Measurements from ENCODE around the gene TPP2.

Gene TPP2

GRCh38 chr13:102628559-102628958 is 31.8 kb downstream of the TPP2 start:
- Histone ChIP-seq H3K36me3 (ENCODE audit: control insufficient read depth, insufficient read depth, low read length) (peaks cover 93% of the 10 kb centered on the region), H3K4me3 (ENCODE audit: low read depth, low read length) (no peak overlapping the region), H3K9me3 (ENCODE audit: control insufficient read depth, insufficient read depth, low read length) (no peaks in the 10 kb centered on the region), H3K9ac (ENCODE audit: low read depth, low read length) (no peak overlapping the region), H3K27ac (ENCODE audit: low read depth, low read length) (no peak overlapping the region), H3K4me1 (ENCODE audit: control insufficient read depth, insufficient read depth, low read length) (no peaks in the 10 kb centered on the region), H3K27me3 (ENCODE audit: control insufficient read depth, insufficient read depth, low read length) (no peaks in the 10 kb centered on the region)

- Histone ChIP-seq H3K9ac (ENCODE audit: low read depth, low read length) (no peak overlapping the region), H3K9me3 (ENCODE audit: control insufficient read depth, insufficient read depth, low read length) (no peaks in the 10 kb centered on the region), H3K27me3 (ENCODE audit: control insufficient read depth, insufficient read depth, low read length) (no peaks in the 10 kb centered on the region), H3K27ac (ENCODE audit: low read depth, low read length) (no peak overlapping the region), H3K4me3 (ENCODE audit: low read depth, low read length) (no peak overlapping the region), H3K4me1 (ENCODE audit: control insufficient read depth, insufficient read depth, low read length) (no peaks in the 10 kb centered on the region), H3K36me3 (ENCODE audit: control insufficient read depth, insufficient read depth, low read length) (peaks cover 99% of the 10 kb centered on the region)
Observed at GRCh38 chr13:102631198-102631597, 34.4 kb downstream of the TPP2 start.

GRCh38 chr13:102638741-102639140 is 42.0 kb downstream of the TPP2 start:
- Histone ChIP-seq H3K4me3 (ENCODE audit: low read depth, low read length) (no peak overlapping the region), H3K36me3 (ENCODE audit: control insufficient read depth, insufficient read depth, low read length) (peaks cover 100% of the 10 kb centered on the region), H3K27me3 (ENCODE audit: control insufficient read depth, insufficient read depth, low read length) (no peaks in the 10 kb centered on the region), H3K9me3 (ENCODE audit: control insufficient read depth, insufficient read depth, low read length) (no peaks in the 10 kb centered on the region), H3K9ac (ENCODE audit: low read depth, low read length) (no peak overlapping the region), H3K27ac (ENCODE audit: low read depth, low read length) (no peak overlapping the region), H3K4me1 (ENCODE audit: control insufficient read depth, insufficient read depth, low read length) (no peaks in the 10 kb centered on the region)

- Histone ChIP-seq H3K9me3 (ENCODE audit: control insufficient read depth, insufficient read depth, low read length) (no peaks in the 10 kb centered on the region), H3K27me3 (ENCODE audit: control insufficient read depth, insufficient read depth, low read length) (no peaks in the 10 kb centered on the region), H3K36me3 (ENCODE audit: control insufficient read depth, insufficient read depth, low read length) (peaks cover 100% of the 10 kb centered on the region), H3K9ac (ENCODE audit: low read depth, low read length) (no peak overlapping the region), H3K27ac (ENCODE audit: low read depth, low read length) (no peak overlapping the region), H3K4me3 (ENCODE audit: low read depth, low read length) (no peak overlapping the region), H3K4me1 (ENCODE audit: control insufficient read depth, insufficient read depth, low read length) (no peaks in the 10 kb centered on the region)
Observed at GRCh38 chr13:102642029-102642428, 45.2 kb downstream of the TPP2 start.

- Histone ChIP-seq H3K9me3 (ENCODE audit: control insufficient read depth, insufficient read depth, low read length) (no peaks in the 10 kb centered on the region), H3K27me3 (ENCODE audit: control insufficient read depth, insufficient read depth, low read length) (no peaks in the 10 kb centered on the region), H3K36me3 (ENCODE audit: control insufficient read depth, insufficient read depth, low read length) (peaks cover 100% of the 10 kb centered on the region), H3K4me1 (ENCODE audit: control insufficient read depth, insufficient read depth, low read length) (no peaks in the 10 kb centered on the region), H3K9ac (ENCODE audit: low read depth, low read length) (no peak overlapping the region), H3K4me3 (ENCODE audit: low read depth, low read length) (no peak overlapping the region), H3K27ac (ENCODE audit: low read depth, low read length) (no peak overlapping the region)
Observed at GRCh38 chr13:102642475-102642874, 45.7 kb downstream of the TPP2 start.

GRCh38 chr13:102643656-102644055 is 46.9 kb downstream of the TPP2 start:
- H3K36me3 ChIP-seq (ENCODE audit: control insufficient read depth, insufficient read depth, low read length) = peaks cover 100% of the 10 kb centered on the region
- H3K27ac ChIP-seq (ENCODE audit: low read depth, low read length) = no peak overlapping the region
- no peak overlapping the region for H3K4me3 ChIP-seq (ENCODE audit: low read depth, low read length)

GRCh38 chr13:102645701-102646100 is 48.9 kb downstream of the TPP2 start:
- Histone ChIP-seq H3K4me1 (ENCODE audit: control insufficient read depth, insufficient read depth, low read length) (no peaks in the 10 kb centered on the region), H3K9me3 (ENCODE audit: control insufficient read depth, insufficient read depth, low read length) (no peaks in the 10 kb centered on the region), H3K36me3 (ENCODE audit: control insufficient read depth, insufficient read depth, low read length) (peaks cover 100% of the 10 kb centered on the region), H3K4me3 (ENCODE audit: low read depth, low read length) (no peak overlapping the region), H3K27ac (ENCODE audit: low read depth, low read length) (no peak overlapping the region), H3K27me3 (ENCODE audit: control insufficient read depth, insufficient read depth, low read length) (no peaks in the 10 kb centered on the region), H3K9ac (ENCODE audit: low read depth, low read length) (no peak overlapping the region)

More at GRCh38 chr13:102643656-102644055, 46.9 kb downstream of the TPP2 start:
- Histone ChIP-seq H3K9me3 (ENCODE audit: control insufficient read depth, insufficient read depth, low read length) (no peaks in the 10 kb centered on the region), H3K9ac (ENCODE audit: low read depth, low read length) (no peak overlapping the region), H3K27me3 (ENCODE audit: control insufficient read depth, insufficient read depth, low read length) (no peaks in the 10 kb centered on the region), H3K4me1 (ENCODE audit: control insufficient read depth, insufficient read depth, low read length) (no peaks in the 10 kb centered on the region)

- no peaks in the 10 kb centered on the region for H3K4me1 ChIP-seq (ENCODE audit: control insufficient read depth, insufficient read depth, low read length)
- no peak overlapping the region for H3K9ac ChIP-seq (ENCODE audit: low read depth, low read length)
- H3K4me3 ChIP-seq (ENCODE audit: low read depth, low read length) = no peak overlapping the region
- H3K27ac ChIP-seq (ENCODE audit: low read depth, low read length) = no peak overlapping the region
- H3K36me3 ChIP-seq (ENCODE audit: control insufficient read depth, insufficient read depth, low read length) = peaks cover 98% of the 10 kb centered on the region
- no peaks in the 10 kb centered on the region for H3K9me3 ChIP-seq (ENCODE audit: control insufficient read depth, insufficient read depth, low read length)
- H3K27me3 ChIP-seq (ENCODE audit: control insufficient read depth, insufficient read depth, low read length) = no peaks in the 10 kb centered on the region
Observed at GRCh38 chr13:102648046-102648445, 51.3 kb downstream of the TPP2 start.

- Histone ChIP-seq H3K36me3 (ENCODE audit: control insufficient read depth, insufficient read depth, low read length) (peaks cover 91% of the 10 kb centered on the region), H3K4me3 (ENCODE audit: low read depth, low read length) (no peak overlapping the region), H3K27me3 (ENCODE audit: control insufficient read depth, insufficient read depth, low read length) (no peaks in the 10 kb centered on the region), H3K4me1 (ENCODE audit: control insufficient read depth, insufficient read depth, low read length) (no peaks in the 10 kb centered on the region), H3K9me3 (ENCODE audit: control insufficient read depth, insufficient read depth, low read length) (no peaks in the 10 kb centered on the region), H3K27ac (ENCODE audit: low read depth, low read length) (no peak overlapping the region), H3K9ac (ENCODE audit: low read depth, low read length) (no peak overlapping the region)
Observed at GRCh38 chr13:102650444-102650843, 53.7 kb downstream of the TPP2 start.

GRCh38 chr13:102651392-102651791 is 54.6 kb downstream of the TPP2 start:
- Histone ChIP-seq H3K4me1 (ENCODE audit: control insufficient read depth, insufficient read depth, low read length) (no peaks in the 10 kb centered on the region), H3K27ac (ENCODE audit: low read depth, low read length) (no peak overlapping the region), H3K36me3 (ENCODE audit: control insufficient read depth, insufficient read depth, low read length) (peaks cover 91% of the 10 kb centered on the region), H3K27me3 (ENCODE audit: control insufficient read depth, insufficient read depth, low read length) (no peaks in the 10 kb centered on the region), H3K4me3 (ENCODE audit: low read depth, low read length) (no peak overlapping the region), H3K9me3 (ENCODE audit: control insufficient read depth, insufficient read depth, low read length) (no peaks in the 10 kb centered on the region), H3K9ac (ENCODE audit: low read depth, low read length) (no peak overlapping the region)

- Histone ChIP-seq H3K27me3 (ENCODE audit: control insufficient read depth, insufficient read depth, low read length) (no peaks in the 10 kb centered on the region), H3K9ac (ENCODE audit: low read depth, low read length) (no peak overlapping the region), H3K36me3 (ENCODE audit: control insufficient read depth, insufficient read depth, low read length) (peaks cover 91% of the 10 kb centered on the region), H3K27ac (ENCODE audit: low read depth, low read length) (no peak overlapping the region), H3K4me1 (ENCODE audit: control insufficient read depth, insufficient read depth, low read length) (no peaks in the 10 kb centered on the region), H3K4me3 (ENCODE audit: low read depth, low read length) (no peak overlapping the region), H3K9me3 (ENCODE audit: control insufficient read depth, insufficient read depth, low read length) (no peaks in the 10 kb centered on the region)
Observed at GRCh38 chr13:102651892-102652291, 55.1 kb downstream of the TPP2 start.

- H3K4me3 ChIP-seq (ENCODE audit: low read depth, low read length) = no peak overlapping the region
- no peaks in the 10 kb centered on the region for H3K9me3 ChIP-seq (ENCODE audit: control insufficient read depth, insufficient read depth, low read length)
- H3K9ac ChIP-seq (ENCODE audit: low read depth, low read length) = no peak overlapping the region
- H3K4me1 ChIP-seq (ENCODE audit: control insufficient read depth, insufficient read depth, low read length) = no peaks in the 10 kb centered on the region
- no peak overlapping the region for H3K27ac ChIP-seq (ENCODE audit: low read depth, low read length)
- H3K27me3 ChIP-seq (ENCODE audit: control insufficient read depth, insufficient read depth, low read length) = no peaks in the 10 kb centered on the region
- H3K36me3 ChIP-seq (ENCODE audit: control insufficient read depth, insufficient read depth, low read length) = peaks cover 90% of the 10 kb centered on the region
Observed at GRCh38 chr13:102654756-102655155, 58.0 kb downstream of the TPP2 start.

All from HUES48 (cell line).